ENCODE data around the gene SLC25A43.

Gene SLC25A43

DNA sequence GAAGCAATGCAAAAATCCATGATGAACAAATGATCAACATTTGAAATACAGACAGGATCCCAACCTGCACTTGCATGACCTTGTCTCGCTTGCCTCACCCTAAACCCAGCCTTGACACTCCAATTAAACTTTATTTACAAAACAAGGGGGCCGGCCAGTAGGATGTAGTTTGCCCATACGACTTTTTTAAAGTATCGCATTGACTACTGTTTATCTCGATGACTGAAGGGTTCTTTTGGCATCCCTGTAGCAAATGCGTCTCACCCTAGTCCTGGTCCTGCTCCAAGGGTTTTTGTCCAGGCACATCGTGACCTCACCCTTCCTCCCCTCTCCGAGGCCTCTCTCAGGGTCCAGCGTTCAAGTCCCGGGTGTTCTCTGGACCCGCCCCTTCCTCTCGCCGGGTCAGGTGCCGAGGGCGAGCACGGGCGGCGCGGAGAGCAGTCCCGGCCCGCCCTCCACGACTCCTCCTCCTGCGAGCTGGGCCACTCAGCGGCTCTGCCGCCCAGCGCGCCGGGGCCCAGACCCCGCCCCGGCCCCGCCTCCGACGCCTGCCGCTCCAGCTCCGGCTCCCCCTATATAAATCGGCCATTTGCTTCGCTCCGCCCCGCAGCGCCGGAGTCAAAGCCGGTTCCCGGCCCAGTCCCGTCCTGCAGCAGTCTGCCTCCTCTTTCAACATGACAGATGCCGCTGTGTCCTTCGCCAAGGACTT lies 68.9 kb downstream of the SLC25A43 start, which contains the start of gene SLC25A5:
SLC25A5 (plus strand) TSS at position 603 of the 709 bp plus-strand sequence; CDS start at position 675, 72 bp downstream.
- TF ChIP-seq SIN3A (IDR thresholded peaks at IDR 0.05; ENCODE audit: borderline replicate concordance, insufficient read depth, low read length) (no peak), FOXP2 (optimal IDR thresholded peaks at IDR 0.05; ENCODE audit: borderline replicate concordance, extremely low read depth, extremely low read length, insufficient read depth) (no peak), TAF1 (IDR thresholded peaks at IDR 0.05; ENCODE audit: borderline replicate concordance, insufficient read depth, low read length) (peak; percentile 77; the same call in 1 of the 2 replicates), POLR2AphosphoS5 (IDR thresholded peaks at IDR 0.05; ENCODE audit: low read depth, low read length) (peak; percentile 95)
- TF ChIP-seq, protein P1, sequence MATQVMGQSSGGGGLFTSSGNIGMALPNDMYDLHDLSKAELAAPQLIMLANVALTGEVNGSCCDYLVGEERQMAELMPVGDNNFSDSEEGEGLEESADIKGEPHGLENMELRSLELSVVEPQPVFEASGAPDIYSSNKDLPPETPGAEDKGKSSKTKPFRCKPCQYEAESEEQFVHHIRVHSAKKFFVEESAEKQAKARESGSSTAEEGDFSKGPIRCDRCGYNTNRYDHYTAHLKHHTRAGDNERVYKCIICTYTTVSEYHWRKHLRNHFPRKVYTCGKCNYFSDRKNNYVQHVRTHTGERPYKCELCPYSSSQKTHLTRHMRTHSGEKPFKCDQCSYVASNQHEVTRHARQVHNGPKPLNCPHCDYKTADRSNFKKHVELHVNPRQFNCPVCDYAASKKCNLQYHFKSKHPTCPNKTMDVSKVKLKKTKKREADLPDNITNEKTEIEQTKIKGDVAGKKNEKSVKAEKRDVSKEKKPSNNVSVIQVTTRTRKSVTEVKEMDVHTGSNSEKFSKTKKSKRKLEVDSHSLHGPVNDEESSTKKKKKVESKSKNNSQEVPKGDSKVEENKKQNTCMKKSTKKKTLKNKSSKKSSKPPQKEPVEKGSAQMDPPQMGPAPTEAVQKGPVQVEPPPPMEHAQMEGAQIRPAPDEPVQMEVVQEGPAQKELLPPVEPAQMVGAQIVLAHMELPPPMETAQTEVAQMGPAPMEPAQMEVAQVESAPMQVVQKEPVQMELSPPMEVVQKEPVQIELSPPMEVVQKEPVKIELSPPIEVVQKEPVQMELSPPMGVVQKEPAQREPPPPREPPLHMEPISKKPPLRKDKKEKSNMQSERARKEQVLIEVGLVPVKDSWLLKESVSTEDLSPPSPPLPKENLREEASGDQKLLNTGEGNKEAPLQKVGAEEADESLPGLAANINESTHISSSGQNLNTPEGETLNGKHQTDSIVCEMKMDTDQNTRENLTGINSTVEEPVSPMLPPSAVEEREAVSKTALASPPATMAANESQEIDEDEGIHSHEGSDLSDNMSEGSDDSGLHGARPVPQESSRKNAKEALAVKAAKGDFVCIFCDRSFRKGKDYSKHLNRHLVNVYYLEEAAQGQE (IDR thresholded peaks at IDR 0.05; ENCODE audit: insufficient read depth in 1 of 2, low read depth in 2 of 2, low read length in 2 of 2) = no peak

DNA sequence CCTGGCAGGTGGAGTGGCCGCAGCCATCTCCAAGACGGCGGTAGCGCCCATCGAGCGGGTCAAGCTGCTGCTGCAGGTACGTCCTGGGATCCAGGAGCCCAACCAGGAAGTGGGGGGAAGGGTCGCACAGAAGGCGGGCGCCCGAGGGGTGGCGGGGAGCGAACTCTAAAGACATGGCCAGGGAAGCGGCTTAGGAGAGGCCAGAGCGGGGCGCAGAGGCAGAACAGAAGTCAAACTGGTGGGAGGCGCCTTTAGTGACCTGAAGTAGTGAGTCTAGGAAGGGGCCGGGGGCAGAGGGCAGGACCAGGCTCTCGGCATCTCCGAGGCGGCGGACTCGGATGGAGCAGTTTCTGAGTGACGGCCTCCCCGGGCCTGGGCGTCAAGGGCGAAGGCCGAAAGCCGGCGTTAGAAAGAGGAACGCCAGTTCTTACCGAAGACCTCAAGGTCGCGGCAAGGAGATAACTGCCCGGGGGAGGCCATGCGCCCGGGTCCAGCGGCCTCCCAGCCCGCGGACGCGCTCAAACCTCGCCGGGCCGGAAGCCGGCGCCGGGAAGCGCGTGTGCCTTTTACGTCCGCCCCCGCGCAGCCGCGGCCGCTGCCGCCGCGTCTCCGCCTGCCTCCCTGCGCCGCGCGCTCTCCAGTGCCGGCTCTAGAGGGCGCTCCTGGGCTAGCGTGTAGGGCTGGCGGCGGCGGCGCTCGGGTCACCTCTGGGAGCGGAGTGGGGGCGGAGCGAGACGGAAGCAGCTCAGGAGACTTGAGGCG lies 69.6 kb downstream of the SLC25A43 start:
- TF ChIP-seq POLR2AphosphoS5 (IDR thresholded peaks at IDR 0.05; ENCODE audit: low read depth, low read length) (no peak; the same call in 1 of the 2 replicates), TAF1 (IDR thresholded peaks at IDR 0.05; ENCODE audit: borderline replicate concordance, insufficient read depth, low read length) (no peak), SIN3A (IDR thresholded peaks at IDR 0.05; ENCODE audit: borderline replicate concordance, insufficient read depth, low read length) (no peak), FOXP2 (optimal IDR thresholded peaks at IDR 0.05; ENCODE audit: borderline replicate concordance, extremely low read depth, extremely low read length, insufficient read depth) (peak; percentile 74)
- TF ChIP-seq, protein P1 (IDR thresholded peaks at IDR 0.05; ENCODE audit: insufficient read depth in 1 of 2, low read depth in 2 of 2, low read length in 2 of 2) = no peak

DNA sequence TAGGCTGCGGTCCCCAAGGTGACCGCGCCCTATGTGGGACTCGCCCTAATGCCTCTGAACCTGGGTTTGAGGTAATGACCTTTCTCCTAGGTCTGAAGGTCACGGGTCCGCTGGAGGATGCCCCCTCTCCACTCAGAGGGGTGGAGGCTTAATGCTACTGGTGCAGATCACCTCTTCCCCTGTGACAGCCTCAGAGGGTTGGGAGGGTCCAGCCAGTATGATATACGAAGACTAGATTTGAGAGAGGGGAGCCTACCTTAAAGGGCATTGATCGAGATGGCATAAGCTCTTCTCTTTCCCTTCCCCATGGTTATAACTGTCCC lies 70.1 kb downstream of the SLC25A43 start:
- TF ChIP-seq, protein P1 (IDR thresholded peaks at IDR 0.05; ENCODE audit: insufficient read depth in 1 of 2, low read depth in 2 of 2, low read length in 2 of 2) = no peak
- no peak for TF ChIP-seq FOXP2 (optimal IDR thresholded peaks at IDR 0.05; ENCODE audit: borderline replicate concordance, extremely low read depth, extremely low read length, insufficient read depth)
- no peak for TF ChIP-seq POLR2AphosphoS5 (IDR thresholded peaks at IDR 0.05; ENCODE audit: low read depth, low read length)
- no peak for TF ChIP-seq SIN3A (IDR thresholded peaks at IDR 0.05; ENCODE audit: borderline replicate concordance, insufficient read depth, low read length)
- no peak for TF ChIP-seq TAF1 (IDR thresholded peaks at IDR 0.05; ENCODE audit: borderline replicate concordance, insufficient read depth, low read length)

DNA sequence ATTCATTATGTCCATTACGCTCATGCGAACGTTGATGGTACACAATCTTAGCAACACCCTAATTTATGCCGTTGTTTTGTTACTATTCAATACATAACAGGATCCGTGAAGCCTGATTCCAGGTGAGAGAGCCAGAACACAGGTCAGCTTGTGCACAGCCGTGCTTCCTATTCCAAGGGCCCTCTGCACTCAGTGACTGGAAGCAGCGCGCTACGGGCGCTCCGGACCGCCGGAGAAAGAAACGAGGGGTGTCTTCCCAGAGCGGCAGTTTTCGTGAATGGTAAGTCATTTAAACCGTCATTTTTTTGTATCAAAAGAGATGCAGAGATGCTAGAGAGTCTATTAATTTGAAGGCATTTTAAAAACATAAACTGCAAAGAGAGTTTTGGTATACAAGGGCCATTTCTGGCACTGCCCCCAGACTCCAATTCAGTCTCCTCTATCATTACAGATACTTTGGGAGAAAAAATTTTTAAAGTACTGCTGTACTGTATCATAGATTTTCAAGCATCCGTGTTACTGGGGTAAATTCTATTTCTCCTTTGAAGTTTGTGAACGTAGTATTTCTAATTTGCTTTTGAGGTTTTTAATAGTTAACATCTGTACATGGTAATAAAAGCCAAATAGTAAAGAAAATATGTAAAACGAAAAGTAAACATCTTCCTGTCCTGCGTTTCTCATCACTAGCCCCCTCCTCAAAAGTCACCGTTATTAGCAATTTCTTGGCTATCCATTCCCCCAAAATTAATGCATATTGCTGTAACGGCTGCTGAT lies 75.7 kb downstream of the SLC25A43 start:
- TF ChIP-seq POLR2AphosphoS5 (IDR thresholded peaks at IDR 0.05; ENCODE audit: low read depth, low read length) = no peak
- no peak for TF ChIP-seq TAF1 (IDR thresholded peaks at IDR 0.05; ENCODE audit: borderline replicate concordance, insufficient read depth, low read length)
- TF ChIP-seq, protein P1 (IDR thresholded peaks at IDR 0.05; ENCODE audit: insufficient read depth in 1 of 2, low read depth in 2 of 2, low read length in 2 of 2) = no peak
- TF ChIP-seq FOXP2 (optimal IDR thresholded peaks at IDR 0.05; ENCODE audit: borderline replicate concordance, extremely low read depth, extremely low read length, insufficient read depth) = no peak
- TF ChIP-seq SIN3A (IDR thresholded peaks at IDR 0.05; ENCODE audit: borderline replicate concordance, insufficient read depth, low read length) = no peak
